Stimulated activated CD4-positive, alpha-beta T cell treated with anti-CD3 and anti-CD28 coated beads, Interleukin-1b, Interleukin-23, amount 100 ng/mL, for 48 hours (primary cell): ENCODE data around the gene GHRHR.

Experiments used
- DNase-seq: peaks from one replicate; pipeline ENCODE4 v3.0.0-alpha.2; 2020

The GHRHR gene

DNA sequence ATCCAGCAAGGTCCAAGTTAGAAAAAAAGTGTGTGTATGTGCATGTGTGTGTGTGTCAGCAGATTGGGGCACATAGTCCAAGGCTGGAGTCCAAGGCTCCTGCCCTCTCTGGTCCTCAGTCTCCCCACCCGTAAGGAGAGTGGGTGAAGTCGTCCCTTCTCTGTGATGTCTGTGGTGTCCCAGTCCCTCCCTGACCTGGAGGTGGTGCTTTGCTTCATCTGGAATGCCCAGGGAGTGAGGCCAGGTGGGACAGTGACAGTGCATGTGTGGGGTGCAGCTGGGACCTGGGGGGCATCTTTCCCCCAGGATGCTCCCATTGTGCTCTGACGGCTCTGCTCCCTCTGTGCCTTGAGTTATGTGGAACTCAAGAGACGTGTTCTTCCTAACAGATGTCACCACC, 34.1 kb upstream of the GHRHR start:
- no peak for DNase-seq

DNA sequence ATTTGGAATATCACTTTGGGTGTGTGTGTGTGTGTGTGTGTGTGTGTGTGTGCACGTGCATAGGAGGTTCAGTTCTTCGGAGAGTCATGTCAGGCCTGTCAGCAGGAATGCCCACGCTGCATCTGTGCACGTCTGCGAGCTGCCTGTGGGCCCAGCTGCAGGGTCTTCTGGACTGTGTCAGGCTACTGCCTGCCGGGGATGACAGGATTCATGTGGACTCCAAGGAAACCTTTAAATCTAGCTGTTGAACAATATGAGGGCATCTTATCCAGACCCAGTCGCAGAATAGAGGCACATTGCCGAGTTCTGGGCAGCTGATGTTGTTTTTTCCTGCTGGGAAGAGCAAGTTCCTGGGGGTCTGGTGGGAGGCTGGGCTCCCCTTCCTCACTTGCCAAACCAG, 33.1 kb upstream of the GHRHR start:
- DNase-seq = no peak

DNA sequence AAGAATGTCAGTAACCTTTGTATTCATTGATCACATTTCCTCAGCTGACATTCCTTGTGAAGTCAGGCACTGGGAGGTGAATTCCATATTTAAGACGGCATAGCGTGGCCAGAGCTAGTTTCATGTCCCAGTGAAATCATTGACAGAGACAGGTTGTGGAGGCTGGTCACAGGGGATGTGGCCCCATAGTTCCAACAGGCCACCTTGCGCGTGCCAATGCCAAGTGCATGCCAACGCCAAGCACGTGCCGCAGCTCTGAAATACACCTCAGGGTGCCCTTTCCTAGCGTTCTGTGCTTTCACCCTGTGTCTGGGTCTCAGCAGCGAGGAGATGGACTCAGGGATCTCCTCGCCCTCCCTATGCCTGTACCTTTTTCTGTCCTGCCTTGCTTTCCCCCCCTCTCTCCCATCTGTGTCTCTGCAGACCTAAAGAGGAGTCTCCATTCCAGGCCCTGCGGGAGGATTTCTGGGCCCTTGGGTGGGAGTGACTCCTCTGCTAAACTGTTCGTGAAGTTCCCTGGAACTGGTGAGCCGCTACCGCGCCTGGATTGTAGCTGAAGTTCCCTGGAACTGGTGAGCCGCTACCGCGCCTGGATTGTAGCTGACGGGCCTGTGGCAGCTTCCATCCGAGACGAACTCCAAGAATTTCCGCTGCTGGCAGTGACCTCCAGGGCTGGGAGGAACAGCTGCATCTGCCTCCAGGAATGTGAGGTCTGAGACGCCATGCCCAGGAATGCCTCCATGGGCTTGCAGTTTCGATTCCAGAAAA, 32.4 kb upstream of the GHRHR start:
- no peak for DNase-seq

DNA sequence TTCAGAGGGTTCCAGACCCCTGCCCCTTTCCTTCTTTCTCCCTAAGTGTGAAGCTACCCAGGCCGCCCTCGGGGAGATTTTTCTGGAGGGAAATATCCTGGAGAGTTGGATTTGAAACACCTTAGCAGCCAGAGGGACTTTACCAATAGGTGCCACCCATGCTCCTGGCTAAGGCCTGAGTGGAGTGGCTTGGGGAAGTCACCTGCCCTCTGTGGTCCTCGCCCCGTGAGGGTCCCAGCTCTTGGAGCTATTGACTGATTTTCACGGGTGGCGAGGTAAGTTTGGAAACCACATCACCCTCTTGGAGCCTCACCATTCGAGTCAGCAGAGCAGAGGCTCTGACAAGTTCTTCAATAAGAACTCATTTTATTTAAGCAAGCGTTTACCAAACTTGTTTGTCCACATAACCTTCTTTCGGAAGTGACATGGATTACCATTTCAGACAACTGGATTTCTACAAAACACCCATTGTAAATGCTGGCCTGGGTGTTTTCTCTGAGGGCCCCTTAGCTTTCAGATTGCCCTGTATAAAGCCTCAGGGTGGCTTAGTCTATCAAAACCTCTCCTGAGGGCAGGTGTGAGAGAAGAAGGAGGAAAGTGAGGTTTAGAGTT, 31.7 kb upstream of the GHRHR start:
- no peak for DNase-seq

DNA sequence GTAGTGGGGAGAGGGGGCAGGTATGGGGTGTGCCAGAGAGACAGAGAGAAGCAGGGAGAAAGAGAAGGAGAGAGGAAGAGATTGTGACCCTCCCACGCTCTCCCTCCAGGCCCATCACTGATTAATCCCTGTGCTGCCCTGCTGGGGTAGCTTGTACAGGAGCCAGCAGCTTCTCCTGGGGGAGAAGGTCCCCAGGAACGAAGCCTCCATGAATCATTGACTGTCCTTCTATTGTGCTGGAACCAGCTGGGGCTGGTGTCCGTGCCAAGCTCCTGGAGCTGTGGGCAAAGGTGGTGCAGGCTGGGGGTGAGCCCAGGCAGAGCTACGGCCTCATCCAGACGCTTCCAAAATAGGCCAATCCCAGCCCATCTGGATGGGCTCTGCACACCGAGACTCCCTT, 31.2 kb upstream of the GHRHR start:
- DNase-seq = no peak

DNA sequence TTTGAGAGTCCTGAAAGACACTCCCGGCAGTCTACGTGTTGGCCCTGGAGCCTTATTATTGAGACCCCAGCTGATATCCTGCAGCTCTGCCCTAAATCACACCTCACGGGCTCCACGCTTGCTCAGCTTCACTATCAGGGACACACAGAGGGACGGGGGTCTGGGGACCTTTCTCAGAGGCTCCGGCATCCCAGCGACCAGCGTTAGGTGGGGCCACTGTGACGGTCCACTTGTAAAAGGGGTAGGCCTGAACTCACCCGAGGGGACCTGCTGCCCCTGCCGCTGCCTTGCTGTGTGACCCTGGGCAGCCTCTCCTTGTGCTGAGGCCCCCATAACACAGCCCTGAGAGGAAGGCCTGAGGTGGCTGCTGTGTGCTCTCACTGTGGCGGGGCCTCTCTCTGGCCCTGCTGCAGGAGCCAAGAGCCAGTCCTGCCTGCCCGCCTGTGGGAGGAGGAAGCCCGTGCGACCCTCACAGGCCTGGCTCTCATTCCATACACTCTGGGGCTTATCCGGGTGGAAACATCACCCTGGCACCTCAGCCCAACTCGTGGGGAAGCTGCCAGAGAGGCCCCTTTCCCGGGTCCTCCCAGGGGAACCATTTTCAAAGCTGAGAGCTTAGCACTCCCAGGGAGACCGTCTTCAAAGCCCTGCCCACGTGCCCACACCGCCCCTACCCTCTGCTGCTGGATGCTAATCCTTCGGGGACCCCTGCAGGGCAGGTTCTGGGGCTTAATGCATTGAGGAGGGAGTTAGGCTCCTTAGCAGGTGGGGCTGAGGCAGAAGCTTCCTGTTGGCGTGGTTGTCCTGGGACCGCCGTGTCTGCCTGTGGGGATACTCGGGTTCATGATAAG, 30.4 kb upstream of the GHRHR start:
- DNase-seq = no peak

DNA sequence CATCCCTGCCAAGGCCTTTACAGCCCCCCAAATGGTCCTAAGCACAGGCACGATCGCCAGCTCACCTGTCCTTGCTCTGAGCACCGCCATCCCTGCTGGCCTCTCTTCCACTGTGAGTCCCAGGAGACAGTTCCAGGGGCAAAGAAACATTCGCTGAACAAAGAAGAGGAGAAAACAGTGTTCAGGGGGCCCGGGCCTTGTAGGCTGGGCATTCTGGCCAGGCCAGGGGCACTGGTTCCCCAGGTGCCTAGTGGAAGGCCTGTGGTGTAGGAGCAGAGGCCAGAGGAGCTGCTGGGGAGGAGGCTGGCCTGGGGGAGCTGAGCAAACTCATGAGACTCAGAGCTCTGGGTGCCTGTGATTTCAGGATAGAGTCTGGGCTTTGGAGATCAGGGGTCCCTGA, 29.5 kb upstream of the GHRHR start:
- no peak for DNase-seq

DNA sequence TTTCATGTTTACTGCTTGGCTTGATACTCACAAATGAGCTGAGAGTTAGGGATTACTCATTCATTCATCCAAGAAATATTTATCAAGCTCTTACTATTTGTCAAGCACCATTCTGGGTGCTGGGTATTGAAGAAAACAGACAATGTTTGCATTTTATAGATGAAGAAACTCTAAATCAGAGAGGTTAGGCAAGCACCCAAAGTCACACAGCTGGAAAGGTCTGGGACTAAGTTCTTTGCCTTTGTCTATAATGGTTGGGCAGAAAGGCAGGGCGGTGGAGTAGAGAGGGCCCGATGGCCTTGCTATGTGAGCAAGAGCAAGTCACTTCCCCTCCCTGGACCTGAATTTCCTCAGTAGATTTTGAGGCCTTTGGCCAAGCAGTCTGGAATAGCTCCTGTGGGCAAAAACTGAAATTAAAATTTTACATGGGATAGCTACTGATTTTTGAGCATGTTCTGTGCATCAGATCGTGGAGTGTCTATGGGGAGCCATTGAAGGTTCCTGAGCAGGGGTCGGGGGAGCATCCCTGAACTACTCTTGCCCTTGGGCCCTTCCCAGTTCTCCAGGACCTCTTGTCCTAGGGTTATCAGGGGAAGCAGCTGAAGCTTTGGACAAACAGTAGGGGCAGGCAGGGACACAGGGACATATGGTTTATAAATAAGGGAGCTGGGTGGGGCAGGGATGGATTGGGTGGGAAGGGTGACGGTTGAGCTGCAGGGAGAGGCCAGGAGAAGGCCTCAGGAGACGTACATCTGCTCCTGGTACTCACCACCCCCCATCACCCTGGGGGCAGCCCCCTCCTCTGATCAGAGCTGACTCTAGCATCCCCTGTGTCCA, 28.8 kb upstream of the GHRHR start:
- DNase-seq = no peak

DNA sequence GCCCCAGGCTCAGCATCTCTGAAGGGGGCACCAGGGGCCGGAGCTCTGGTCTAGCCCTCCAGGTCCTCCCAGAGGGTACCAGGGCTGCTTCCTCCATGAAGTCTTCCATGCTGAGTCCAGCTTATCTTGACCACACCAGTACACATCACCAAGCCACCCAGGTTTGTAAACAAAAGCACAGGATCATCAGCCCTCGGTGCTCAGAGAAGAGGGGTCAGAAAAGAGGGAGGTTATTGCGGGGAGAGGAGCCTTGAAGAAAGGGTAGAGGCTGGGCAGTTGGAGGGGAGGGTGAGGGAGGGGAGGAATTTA, 28.2 kb upstream of the GHRHR start:
- DNase-seq = no peak

DNA sequence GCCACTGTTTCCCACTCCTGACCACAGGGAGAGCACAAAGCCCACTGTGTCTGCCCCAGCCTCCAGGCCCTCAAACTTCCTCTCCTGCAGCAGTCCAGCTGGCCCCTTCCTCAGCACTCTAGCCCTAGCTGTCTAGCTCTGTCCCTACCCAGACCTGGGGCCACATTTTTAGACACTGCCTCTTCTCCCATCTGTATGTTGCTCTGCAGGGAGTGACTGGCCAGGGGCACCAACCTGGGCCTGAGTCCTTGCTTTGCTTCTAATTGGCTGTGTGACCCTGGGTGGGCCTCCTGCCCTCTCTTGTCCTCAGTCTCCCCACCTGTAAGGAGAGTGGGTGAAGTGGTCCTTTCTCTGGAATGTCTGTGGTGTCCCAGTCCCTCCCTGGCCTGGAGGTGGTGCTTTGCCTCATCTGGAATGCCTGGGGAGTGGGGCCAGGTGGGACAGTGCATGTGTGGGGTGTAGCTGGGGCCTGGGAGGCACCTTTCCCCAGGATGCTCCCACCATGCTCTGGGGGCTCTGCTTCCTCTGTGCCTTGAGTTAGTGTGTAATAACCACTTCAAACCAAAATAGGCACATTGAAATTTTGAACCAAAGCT, 27.0 kb upstream of the GHRHR start:
- no peak for DNase-seq

DNA sequence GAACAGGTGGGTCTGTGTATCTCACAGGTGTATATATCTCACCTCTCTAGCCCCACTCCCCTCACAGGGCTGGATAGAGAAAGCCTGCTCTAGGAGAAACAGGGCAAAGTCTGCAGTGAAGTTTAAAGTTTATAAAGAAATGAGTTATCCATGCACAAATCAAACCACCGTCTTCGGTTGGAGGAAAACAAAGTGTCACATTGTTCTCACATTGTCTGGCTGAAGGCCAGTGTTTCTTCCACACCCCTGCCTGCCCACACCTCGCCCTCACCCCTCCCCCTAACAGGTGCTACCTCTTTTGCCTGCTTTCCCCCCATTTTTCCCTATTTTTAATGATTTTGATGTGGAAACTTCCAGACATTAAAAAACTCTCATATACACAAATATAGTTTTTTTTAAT, 26.3 kb upstream of the GHRHR start:
- DNase-seq = no peak

DNA sequence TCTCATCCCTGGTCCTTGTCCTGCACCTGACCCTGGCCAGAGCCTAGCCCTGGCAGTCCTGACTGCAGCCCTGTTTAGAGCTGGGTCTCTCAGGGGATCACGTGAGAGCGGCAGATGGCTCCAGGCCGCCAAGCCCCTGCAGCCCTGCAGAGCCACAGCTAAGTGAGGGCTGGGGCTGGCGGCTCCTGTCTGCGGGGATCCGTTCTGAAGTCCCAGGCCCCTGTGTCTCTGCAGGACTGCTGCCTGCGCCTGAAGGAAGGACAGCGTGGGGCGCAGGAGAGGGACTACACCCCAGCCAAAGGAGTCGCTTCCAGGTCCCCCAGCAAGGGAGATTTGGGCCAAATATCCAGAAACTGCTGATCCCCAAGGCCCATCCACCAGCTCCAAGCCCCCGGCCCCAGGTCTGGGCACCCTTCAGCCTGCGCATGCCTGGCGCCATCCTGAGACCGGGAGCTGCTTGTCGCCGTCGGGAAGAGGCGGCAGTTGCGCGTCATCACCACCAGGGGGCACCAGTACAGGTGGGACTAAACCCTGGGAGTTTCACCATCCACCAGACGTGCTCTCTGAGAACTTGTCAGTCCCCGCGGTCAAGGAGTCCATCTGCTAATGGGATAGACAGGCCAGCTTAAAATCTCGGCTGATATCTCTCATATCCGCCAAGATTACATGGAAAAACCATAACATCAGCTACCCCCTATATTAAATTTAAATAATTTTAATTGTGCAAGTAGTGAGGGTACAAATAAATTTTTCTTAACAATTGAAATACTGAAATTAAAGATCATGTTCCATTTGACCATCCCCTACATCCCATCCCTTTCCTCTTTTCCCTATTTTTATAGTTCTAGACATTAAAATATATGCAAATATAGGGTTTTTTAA, 25.1 kb upstream of the GHRHR start:
- peak; percentile 64 for DNase-seq

DNA sequence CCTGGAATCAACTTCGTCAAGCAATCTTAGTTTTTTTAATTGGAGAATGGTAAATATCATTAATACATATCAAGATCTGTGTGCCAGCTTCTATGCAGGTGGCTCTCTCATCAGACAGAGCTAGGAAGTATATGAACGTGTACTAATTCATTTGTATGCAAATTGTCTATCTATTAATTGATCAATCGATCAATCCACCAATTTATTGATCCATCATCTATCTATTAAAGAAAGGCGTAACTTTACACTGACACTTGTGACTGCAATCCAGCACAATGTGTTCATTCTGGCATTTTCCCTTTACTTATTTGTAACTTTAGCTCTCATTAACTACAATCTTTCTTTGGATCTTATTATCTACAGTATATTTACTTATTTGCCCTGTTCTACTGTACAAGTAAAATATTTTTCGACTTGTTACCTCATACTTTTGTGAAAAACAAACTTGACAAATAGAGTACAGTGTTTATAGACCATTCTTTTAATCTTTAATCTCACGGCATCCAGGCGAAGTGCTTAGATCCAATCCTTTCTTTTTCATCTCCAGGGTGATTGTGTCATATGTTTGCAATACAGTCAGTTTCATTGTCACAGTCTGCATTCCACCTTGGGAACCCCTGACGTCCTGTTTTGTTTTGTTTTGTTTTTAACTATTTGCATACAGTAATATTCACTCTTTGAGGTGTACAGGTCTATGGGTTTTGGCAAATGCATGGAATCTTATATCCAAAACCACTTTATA, 22.0 kb upstream of the GHRHR start:
- no peak for DNase-seq

DNA sequence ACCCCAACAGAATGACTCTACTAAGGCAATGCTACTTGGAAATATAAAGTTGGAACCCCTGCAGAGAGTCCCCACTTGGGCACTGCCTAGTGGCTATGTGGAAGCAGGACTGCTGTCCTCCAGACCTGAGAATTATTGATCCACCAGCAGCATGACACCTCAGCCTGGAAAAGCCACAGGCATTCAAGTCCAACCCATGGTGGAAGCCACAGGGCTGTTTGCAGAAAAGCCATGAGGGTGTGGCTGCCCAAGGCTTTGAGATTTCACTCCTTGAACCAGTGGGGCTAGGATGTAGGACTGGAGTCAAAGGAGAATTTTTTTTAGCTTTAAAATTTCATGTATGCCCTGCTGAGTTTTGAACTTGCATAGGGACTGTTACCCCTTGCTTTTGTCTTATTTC, 13.6 kb upstream of the GHRHR start:
- no peak for DNase-seq

DNA sequence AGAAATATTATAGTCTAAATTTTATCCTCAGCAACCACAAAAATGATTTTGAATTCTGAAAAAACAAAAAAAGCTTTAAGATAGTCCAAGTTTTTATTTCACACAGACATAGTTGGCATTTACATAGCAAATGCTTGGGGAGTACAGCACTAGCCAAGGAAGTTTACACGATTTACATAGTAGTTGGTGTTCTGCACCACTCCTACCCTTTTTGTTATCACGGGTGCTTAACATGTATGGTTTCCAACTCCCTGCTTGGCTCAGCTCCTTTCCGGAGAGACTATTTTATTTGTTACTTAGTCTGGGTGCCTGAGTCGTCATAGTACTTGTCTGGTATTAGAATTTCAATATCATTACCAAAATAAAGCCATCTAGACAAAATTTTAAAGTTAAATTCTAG, 8.8 kb upstream of the GHRHR start:
- DNase-seq = no peak

DNA sequence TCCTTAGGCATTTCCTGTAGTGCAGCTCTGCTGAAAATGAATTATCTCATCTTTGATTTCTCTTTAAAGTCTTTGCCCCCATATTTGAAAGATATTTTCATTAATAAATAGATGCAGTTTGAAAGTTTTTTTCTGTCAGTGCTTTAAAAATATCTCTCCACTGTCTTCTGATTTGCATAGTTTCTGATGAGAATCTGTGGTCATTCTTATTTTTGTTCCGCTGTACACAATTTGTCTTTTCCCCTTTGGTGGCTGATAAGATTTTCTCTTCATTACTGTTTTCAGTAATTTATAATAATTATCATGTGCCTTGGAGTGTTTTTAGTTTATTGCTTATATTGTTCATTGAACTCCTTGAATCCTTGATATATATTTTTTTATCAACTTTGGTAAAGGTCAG, 7.0 kb upstream of the GHRHR start:
- DNase-seq = no peak

DNA sequence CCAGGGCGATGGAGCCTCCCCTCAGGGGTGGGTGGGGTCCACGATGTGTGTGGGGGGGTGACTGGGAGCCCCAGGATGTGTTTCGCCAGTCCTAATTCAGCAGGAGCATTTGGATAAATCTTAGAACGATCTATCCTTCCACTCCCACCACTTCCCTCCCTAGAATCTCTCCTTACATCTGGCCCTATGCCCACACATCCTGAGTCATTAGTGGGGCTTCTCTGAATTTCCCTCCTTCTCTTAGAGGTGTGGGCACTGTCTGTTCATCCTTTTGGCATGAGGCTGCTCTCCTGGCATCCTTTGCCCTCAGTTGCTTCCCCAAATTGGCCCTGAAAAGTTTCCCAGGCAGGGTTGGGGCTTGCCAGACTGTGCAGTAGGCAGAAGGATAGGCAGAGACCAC, 1.6 kb downstream of the GHRHR start:
- DNase-seq = no peak

DNA sequence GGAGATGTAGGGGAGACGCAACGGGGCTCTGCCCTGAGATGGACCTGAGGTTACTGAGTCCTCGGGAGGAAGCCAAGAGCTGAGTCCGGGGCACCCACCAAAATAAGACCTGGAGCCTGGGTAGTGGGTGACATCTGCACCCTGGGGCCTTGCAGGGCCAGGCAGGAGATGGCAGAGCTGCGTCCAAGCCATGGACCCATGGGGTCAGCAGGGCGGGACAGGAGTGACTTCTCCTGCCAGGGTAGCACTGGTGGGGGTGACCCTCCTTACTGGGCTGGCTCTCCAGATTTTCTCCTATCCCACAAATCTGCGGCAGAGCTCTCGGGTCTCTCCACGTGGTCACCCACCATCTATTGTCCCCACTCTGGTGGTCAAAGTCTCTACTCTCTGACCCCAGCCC, 2.1 kb downstream of the GHRHR start:
- no peak for DNase-seq

DNA sequence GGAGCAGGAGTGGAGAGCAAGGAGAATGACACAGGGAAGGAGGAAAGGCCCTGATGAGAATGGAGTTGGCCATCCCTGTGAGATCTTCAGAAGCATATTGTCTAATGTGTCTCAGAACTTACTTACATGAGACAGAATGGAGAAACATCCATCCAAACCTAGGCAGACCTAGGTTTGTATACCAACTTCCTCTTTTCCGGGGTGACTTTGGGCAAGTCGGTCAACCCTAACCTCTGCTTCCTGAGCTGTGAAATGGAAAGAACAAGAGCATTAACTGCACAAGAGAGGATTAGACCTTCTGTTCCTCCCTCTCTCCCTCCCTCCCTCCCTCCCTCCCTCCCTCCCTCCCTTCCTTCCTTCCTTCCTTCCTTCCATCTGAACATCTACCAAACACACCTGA, 4.5 kb downstream of the GHRHR start:
- no peak for DNase-seq

DNA sequence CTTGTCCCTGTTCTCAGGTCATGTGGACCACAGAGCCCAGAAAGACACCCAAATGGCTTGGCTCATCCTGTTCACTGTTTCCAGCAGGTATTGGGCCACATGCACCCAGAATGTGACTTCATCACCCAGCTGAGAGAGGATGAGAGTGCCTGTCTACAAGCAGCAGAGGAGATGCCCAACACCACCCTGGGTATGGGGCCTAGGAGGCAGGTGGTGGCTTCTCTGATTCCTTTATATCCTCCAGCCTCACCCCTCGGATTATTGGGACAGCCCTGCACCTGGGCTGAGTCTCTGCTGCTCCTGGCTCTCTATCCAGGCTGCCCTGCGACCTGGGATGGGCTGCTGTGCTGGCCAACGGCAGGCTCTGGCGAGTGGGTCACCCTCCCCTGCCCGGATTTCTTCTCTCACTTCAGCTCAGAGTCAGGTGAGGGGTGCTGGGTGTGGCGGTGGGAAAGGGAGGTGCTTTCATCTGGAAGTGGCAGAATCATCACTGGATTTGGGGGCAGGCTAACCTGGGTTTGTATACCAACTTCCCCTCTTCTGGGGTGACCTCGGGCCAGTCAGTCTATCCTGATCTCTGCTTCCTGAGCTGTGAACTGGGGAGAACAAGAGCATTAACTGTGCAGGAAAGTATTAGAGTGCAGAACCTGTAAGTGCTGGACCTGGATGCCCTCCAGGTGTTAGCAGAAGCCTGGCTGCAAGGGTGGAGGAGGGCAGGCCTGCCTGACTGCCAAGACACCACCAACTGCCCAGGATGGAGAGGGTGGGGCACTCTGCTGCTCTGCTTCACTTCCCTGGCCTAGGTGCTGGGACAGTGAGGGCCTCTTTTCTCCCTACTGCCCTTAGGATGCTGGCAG, 5.2 kb downstream of the GHRHR start:
- no peak for DNase-seq
